Neural progenitor cell (in vitro differentiated cells): ENCODE results near the gene SLC43A1. TPM values are rescaled to one million over a fixed set of nuclear protein-coding genes. Genes with fewer than 3 reads are reported as not detected.
A peak's percentile ranks its signal among the peaks of the same experiment; 100 is the strongest.

Experiments
- DNase-seq: peaks from one replicate; pipeline ENCODE4 v3.0.0-alpha.2; 2016; ENCODE audit warnings: low spot score
- H2AFZ ChIP-seq: fragments of 200-600 bp; sonication (generic); replicated peaks from 2 replicates; pipeline ENCODE4 v1.6.1; 2016; ENCODE audit warnings: antibody characterized with exemption
- H3F3A ChIP-seq: fragments of 200-600 bp; sonication (generic); 2 replicates; pipeline ENCODE4 v1.6.1; 2016; ENCODE audit warnings: antibody characterized with exemption, low read depth
- H3K27ac ChIP-seq: fragments of 200-600 bp; sonication (generic); 2 replicates; pipeline ENCODE4 v1.5.1; 2016; ENCODE audit warnings: mild to moderate bottlenecking
- H3K27me3 ChIP-seq: fragments of 200-600 bp; sonication (generic); 2 replicates; pipeline ENCODE4 v1.6.1; 2016; ENCODE audit warnings: mild to moderate bottlenecking, moderate library complexity
- H3K36me3 ChIP-seq: fragments of 200-600 bp; sonication (generic); 2 replicates; pipeline ENCODE4 v1.5.1; 2016
- H3K4me1 ChIP-seq: fragments of 200-600 bp; sonication (generic); 2 replicates; pipeline ENCODE4 v1.6.1; 2016; ENCODE audit warnings: mixed run types
- H3K4me2 ChIP-seq: fragments of 200-600 bp; sonication (generic); 2 replicates; pipeline ENCODE4 v1.6.1; 2016
- H3K4me3 ChIP-seq: fragments of 200-600 bp; sonication (generic); 2 replicates; pipeline ENCODE4 v1.5.1; 2016
- H3K79me2 ChIP-seq: fragments of 200-600 bp; sonication (generic); 2 replicates; pipeline ENCODE4 v1.6.1; 2016; ENCODE audit warnings: low read depth
- H3K9ac ChIP-seq: fragments of 200-600 bp; sonication (generic); 2 replicates; pipeline ENCODE4 v1.6.1; 2016
- H3K9me3 ChIP-seq: fragments of 200-600 bp; sonication (generic); 2 replicates; pipeline ENCODE4 v1.5.1; 2016; ENCODE audit warnings: low read depth
- H4K20me1 ChIP-seq: fragments of 200-600 bp; sonication (generic); 2 replicates; pipeline ENCODE4 v1.6.1; 2016; ENCODE audit warnings: low read depth
- H3K27ac Mint-ChIP-seq: 3 replicates; pipeline ENCODE4 v1.8.0; 2021; ENCODE audit warnings: mixed read lengths
- H3K27me3 Mint-ChIP-seq: 2 replicates; pipeline ENCODE4 v1.8.0; 2022; ENCODE audit warnings: low read depth, mild to moderate bottlenecking, inconsistent platforms, moderate library complexity, mixed read lengths; ENCODE audit not compliant: insufficient read depth
- H3K36me3 Mint-ChIP-seq: 3 replicates; pipeline ENCODE4 v1.8.0; 2021; ENCODE audit warnings: mixed read lengths
- H3K4me1 Mint-ChIP-seq: 3 replicates; pipeline ENCODE4 v1.8.0; 2021; ENCODE audit warnings: mixed read lengths
- H3K4me3 Mint-ChIP-seq: 3 replicates; pipeline ENCODE4 v1.8.0; 2021; ENCODE audit warnings: mild to moderate bottlenecking, moderate library complexity, mixed read lengths
- H3K9me3 Mint-ChIP-seq: 3 replicates; pipeline ENCODE4 v1.8.0; 2020; ENCODE audit warnings: mixed read lengths
- CTCF ChIP-seq: fragments of 200-600 bp; sonication (generic); IDR thresholded peaks from 2 replicates; pipeline ENCODE4 v1.5.1; 2017; ENCODE audit warnings: antibody characterized with exemption, mild to moderate bottlenecking
- EZH2 ChIP-seq: fragments of 200-600 bp; sonication (generic); IDR thresholded peaks from 2 replicates; pipeline ENCODE4 v1.6.1; 2017; ENCODE audit warnings: antibody characterized with exemption, mild to moderate bottlenecking, moderate library complexity
- EZH2phosphoT487 ChIP-seq: fragments of 200-600 bp; sonication (generic); IDR thresholded peaks from 2 replicates; pipeline ENCODE4 v1.6.1; 2017; ENCODE audit warnings: antibody characterized with exemption
- total RNA-seq: library from RNA; depleted of rRNA; stranded (reverse); fragments of >200 nt; gene quantifications from 2 replicates; pipeline ENCODE4 v1.2.3, GENCODE V29; 2015; ENCODE audit warnings: low replicate concordance

Gene SLC43A1
- total RNA-seq, 1 donor from 2014 or later = 0.99 TPM

GRCh38 chr11:57479021-57479663 lies 36.4 kb downstream of the SLC43A1 start:
- peaks cover 100% of the 10 kb centered on the region for H3K27me3 ChIP-seq
- peaks cover 24% of the 10 kb centered on the region for H4K20me1 ChIP-seq
- TF ChIP-seq EZH2 (no peak), EZH2phosphoT487 (no peak), CTCF (no peak)
- no peak for DNase-seq
- H3K4me3 ChIP-seq = no peak overlapping the region
- no peak overlapping the region for H3K27ac ChIP-seq
- peaks cover 32% of the 10 kb centered on the region for H3F3A ChIP-seq
- H3K9me3 ChIP-seq = no peaks in the 10 kb centered on the region
- Mint-ChIP-seq H3K9me3 (no peaks in the 10 kb centered on the region), H3K4me1 (peaks cover 43% of the 10 kb centered on the region), H3K36me3 (no peaks in the 10 kb centered on the region), H3K27me3 (peaks cover 60% of the 10 kb centered on the region), H3K27ac (no peak overlapping the region), H3K4me3 (peak overlapping the region; percentile 49)
- no peak overlapping the region for H3K9ac ChIP-seq
- no peak overlapping the region for H2AFZ ChIP-seq
- no peak overlapping the region for H3K4me2 ChIP-seq
- peaks cover 20% of the 10 kb centered on the region for H3K4me1 ChIP-seq
- H3K36me3 ChIP-seq = no peaks in the 10 kb centered on the region
- H3K79me2 ChIP-seq = no peaks in the 10 kb centered on the region

- no peak overlapping the region for H3K9ac ChIP-seq
- TF ChIP-seq CTCF (no peak), EZH2phosphoT487 (no peak), EZH2 (no peak)
- peaks cover 14% of the 10 kb centered on the region for H3K4me1 ChIP-seq
- H3K4me1 Mint-ChIP-seq = peaks cover 51% of the 10 kb centered on the region
- H3K36me3 ChIP-seq = no peaks in the 10 kb centered on the region
- H3K36me3 Mint-ChIP-seq = no peaks in the 10 kb centered on the region
- H3K27me3 ChIP-seq = peaks cover 92% of the 10 kb centered on the region
- H3K4me3 Mint-ChIP-seq = no peak overlapping the region
- H3K79me2 ChIP-seq = no peaks in the 10 kb centered on the region
- H2AFZ ChIP-seq = no peak overlapping the region
- no peak overlapping the region for H3K27ac Mint-ChIP-seq
- no peaks in the 10 kb centered on the region for H3K9me3 ChIP-seq
- H3F3A ChIP-seq = peaks cover 25% of the 10 kb centered on the region
- DNase-seq = no peak
- H3K9me3 Mint-ChIP-seq = no peaks in the 10 kb centered on the region
- peaks cover 24% of the 10 kb centered on the region for H4K20me1 ChIP-seq
- no peak overlapping the region for H3K27ac ChIP-seq
- no peak overlapping the region for H3K4me3 ChIP-seq
- H3K4me2 ChIP-seq = no peak overlapping the region
- H3K27me3 Mint-ChIP-seq = peaks cover 65% of the 10 kb centered on the region
These were observed 37.9 kb downstream of the SLC43A1 start for GRCh38 chr11:57477507-57478189.

GRCh38 chr11:57476757-57477506 lies 38.6 kb downstream of the SLC43A1 start:
- peak overlapping the region; percentile 49 for H3K4me3 ChIP-seq
- Mint-ChIP-seq H3K27me3 (peaks cover 63% of the 10 kb centered on the region), H3K9me3 (no peaks in the 10 kb centered on the region), H3K4me3 (no peak overlapping the region), H3K4me1 (peaks cover 47% of the 10 kb centered on the region), H3K36me3 (no peaks in the 10 kb centered on the region), H3K27ac (no peak overlapping the region)
- no peak overlapping the region for H3K9ac ChIP-seq
- H3K79me2 ChIP-seq = no peaks in the 10 kb centered on the region
- TF ChIP-seq CTCF (peak; percentile 48), EZH2phosphoT487 (peak; percentile 38), EZH2 (peak; percentile 62)
- H2AFZ ChIP-seq = peak overlapping the region; percentile 90
- peaks cover 85% of the 10 kb centered on the region for H3K27me3 ChIP-seq
- H3K36me3 ChIP-seq = no peaks in the 10 kb centered on the region
- no peaks in the 10 kb centered on the region for H3K9me3 ChIP-seq
- H3F3A ChIP-seq = peaks cover 23% of the 10 kb centered on the region
- H4K20me1 ChIP-seq = peaks cover 24% of the 10 kb centered on the region
- DNase-seq = peak; percentile 59
- H3K4me2 ChIP-seq = peak overlapping the region; percentile 81
- H3K27ac ChIP-seq = no peak overlapping the region
- peaks cover 14% of the 10 kb centered on the region for H3K4me1 ChIP-seq
